ENCODE measurements around the gene MYO1E.
"Not testable (repeated sequence)": the region's sequence is repeated elsewhere in the genome, so short reads cannot be mapped to it uniquely, and the experiment has no call there.

The MYO1E gene

GRCh38 chr15:59372352-59373211, at the start of gene MYO1E:
TSS of gene MYO1E (minus strand) at chr15:59372871. CDS start at chr15:59372500, 371 bp downstream.
- no peak for DNase-seq (ENCODE audit: low read depth in 1 of 2, low spot score in 1 of 2)

- DNase-seq (ENCODE audit: low read depth in 1 of 2, low spot score in 1 of 2), result no peak
Observed at GRCh38 chr15:59420986-59421618, 48.4 kb upstream of the MYO1E start.

GRCh38 chr15:59420108-59420507, 47.4 kb upstream of the MYO1E start:
- no peak for DNase-seq (ENCODE audit: low read depth in 1 of 2, low spot score in 1 of 2)

DNA sequence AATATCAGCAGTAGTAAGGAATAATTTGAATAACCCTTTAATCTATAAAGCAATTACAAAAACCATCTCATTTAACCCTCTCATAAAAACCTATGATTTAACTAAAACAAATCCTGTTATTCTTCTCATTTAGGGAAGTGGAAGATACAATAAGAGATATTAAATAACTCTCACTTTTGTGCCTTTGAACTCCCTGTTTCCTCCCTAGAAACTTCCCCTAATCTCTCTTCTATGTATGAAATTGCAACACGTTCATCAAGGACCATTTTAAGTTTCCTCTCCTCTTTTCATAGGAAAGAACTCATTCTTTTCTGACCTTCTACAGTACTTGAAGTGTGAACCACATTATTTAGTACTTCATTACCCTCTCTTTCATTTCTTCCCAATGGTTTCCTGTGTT, 46.5 kb upstream of the MYO1E start:
- DNase-seq (ENCODE audit: low read depth in 1 of 2, low spot score in 1 of 2), result no peak

- no peak for DNase-seq (ENCODE audit: low read depth in 1 of 2, low spot score in 1 of 2)
Observed at GRCh38 chr15:59416816-59417215, 44.1 kb upstream of the MYO1E start.

DNA sequence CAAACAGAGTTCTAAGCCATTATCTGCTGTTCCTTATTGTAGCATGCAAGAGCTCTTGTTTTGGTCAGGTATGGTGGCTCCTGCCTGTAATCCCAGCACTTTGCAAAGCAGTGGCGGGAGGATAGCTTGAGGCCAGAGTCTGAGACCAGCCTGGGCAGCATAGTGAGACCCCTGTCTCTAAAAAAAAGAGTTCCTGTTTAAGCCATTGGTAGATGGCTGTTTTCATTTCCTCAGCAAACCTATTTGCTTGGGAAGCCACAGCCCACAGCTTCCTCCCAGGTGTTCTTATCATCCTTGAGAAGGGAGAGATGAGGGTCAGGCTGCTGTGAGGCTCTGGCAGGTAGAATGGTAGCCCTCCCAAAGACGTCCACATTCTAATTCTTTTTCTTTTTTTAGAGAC, 40.9 kb upstream of the MYO1E start:
- DNase-seq (ENCODE audit: low read depth in 1 of 2, low spot score in 1 of 2), result no peak

GRCh38 chr15:59410391-59410896, 37.8 kb upstream of the MYO1E start:
- DNase-seq (ENCODE audit: low read depth in 1 of 2, low spot score in 1 of 2), result no peak

DNA sequence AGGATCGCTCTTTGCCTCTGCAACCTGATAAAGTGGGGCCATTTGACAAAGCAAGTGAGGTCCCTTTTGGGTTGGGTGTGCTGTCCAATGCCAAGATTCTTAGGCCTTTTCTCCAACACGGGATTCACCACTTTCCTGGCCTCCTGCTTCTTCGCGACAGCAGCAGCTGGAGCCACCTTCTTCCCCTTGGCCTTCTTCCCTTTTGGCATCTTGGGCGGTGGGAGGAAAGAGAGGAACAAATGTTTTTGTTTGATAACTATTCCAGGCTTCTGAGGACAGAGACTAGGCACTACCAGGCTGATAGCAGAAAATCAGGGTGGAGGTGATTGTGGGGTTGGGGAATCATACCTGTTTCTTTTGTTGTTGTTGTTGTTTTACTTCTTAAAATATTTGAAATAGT, 35.3 kb upstream of the MYO1E start:
- DNase-seq (ENCODE audit: low read depth in 1 of 2, low spot score in 1 of 2), result no peak

- no peak for DNase-seq (ENCODE audit: low read depth in 1 of 2, low spot score in 1 of 2)
Observed at GRCh38 chr15:59406446-59406845, 33.8 kb upstream of the MYO1E start.

GRCh38 chr15:59405079-59405478, 32.4 kb upstream of the MYO1E start:
- DNase-seq (ENCODE audit: low read depth in 1 of 2, low spot score in 1 of 2), result no peak

GRCh38 chr15:59401824-59402569, 29.3 kb upstream of the MYO1E start:
- DNase-seq (ENCODE audit: low read depth in 1 of 2, low spot score in 1 of 2), result no peak

GRCh38 chr15:59401051-59401823, 28.6 kb upstream of the MYO1E start:
- not testable (repeated sequence) for DNase-seq (ENCODE audit: low read depth in 1 of 2, low spot score in 1 of 2)

GRCh38 chr15:59400103-59400813, 27.6 kb upstream of the MYO1E start:
- no peak for DNase-seq (ENCODE audit: low read depth in 1 of 2, low spot score in 1 of 2)

- no peak for DNase-seq (ENCODE audit: low read depth in 1 of 2, low spot score in 1 of 2)
Observed at GRCh38 chr15:59399465-59400102, 26.9 kb upstream of the MYO1E start.

- no peak for DNase-seq (ENCODE audit: low read depth in 1 of 2, low spot score in 1 of 2)
Observed at GRCh38 chr15:59398220-59398619, 25.5 kb upstream of the MYO1E start.

- DNase-seq (ENCODE audit: low read depth in 1 of 2, low spot score in 1 of 2), result no peak
Observed at GRCh38 chr15:59396679-59397078, 24.0 kb upstream of the MYO1E start.

- DNase-seq (ENCODE audit: low read depth in 1 of 2, low spot score in 1 of 2), result no peak
Observed at GRCh38 chr15:59396211-59396610, 23.5 kb upstream of the MYO1E start.

DNA sequence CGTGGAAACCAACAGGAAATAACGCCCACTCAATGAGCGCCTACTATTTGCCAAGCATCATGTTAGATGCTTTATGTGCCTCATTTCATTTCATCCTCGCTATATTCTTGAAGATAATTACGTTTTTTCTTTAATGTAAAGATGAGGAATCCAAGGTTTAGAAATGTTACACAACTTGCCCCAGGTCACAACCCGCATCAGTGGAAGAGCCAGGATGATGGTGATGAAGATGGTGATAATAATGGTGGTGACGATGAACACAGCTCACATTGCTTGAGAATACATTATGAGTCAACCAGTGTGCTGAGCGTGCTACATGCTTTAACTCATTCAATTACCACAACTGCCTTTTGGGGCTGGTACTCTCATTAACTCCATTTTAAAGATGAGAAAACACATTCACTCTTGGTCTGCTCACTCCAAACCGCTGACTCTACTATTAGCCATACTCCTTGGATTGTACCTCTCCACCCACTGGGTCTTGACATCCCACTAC, 21.5 kb upstream of the MYO1E start:
- DNase-seq (ENCODE audit: low read depth in 1 of 2, low spot score in 1 of 2), result no peak

DNA sequence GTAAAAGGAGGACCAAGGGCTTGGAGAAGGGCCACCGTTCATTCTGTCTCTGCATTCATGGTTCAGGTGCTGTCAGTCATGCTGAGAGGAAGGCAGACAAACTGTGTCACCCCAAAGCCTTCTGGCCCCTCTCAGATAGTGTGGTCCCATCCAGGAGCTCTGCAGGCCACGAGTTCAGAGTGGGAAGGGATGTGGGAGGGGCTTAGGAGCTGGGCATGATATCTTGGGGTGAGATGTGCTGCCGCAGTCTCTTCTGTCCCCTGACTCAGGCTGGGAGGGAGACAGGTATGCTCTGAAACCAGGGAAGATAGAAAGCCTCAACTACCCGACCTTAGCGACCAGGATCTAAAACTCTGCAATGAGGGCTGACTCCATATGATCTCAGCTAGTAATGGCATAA, 19.6 kb upstream of the MYO1E start:
- no peak for DNase-seq (ENCODE audit: low read depth in 1 of 2, low spot score in 1 of 2)

DNA sequence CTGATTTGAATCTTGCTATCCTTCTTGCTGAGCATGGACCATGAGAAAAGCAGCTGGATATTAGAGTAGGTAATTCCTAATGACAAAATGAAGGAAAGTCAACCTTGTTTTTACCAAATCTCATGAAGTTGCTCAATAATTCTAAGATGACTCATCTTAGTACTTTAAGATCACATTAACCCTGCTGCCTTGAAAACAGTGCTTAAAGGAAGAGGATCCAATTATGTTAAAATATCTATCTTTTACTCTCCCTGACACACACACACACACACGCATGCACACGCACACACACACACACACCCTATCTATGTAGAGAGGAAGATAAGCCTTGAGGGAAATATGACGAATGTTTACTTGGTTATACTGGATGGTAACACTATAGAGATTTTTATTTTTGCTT, 16.0 kb upstream of the MYO1E start:
- DNase-seq (ENCODE audit: low read depth in 1 of 2, low spot score in 1 of 2), result no peak
